Loucy (cell line): ENCODE data around the gene FAF1.

Source experiments
- H2AFZ ChIP-seq: fragments of 200-600 bp; sonication (generic); 2 replicates; pipeline ENCODE4 v1.6.0; 2016; ENCODE audit warnings: antibody characterized with exemption, mild to moderate bottlenecking, low read length, moderate library complexity
- H3F3A ChIP-seq: fragments of 200-600 bp; 2 replicates; pipeline ENCODE4 v1.6.0; 2016; ENCODE audit warnings: antibody characterized with exemption, low read depth, mild to moderate bottlenecking
- H3K27me3 ChIP-seq: fragments of 200-600 bp; sonication (generic); 2 replicates; pipeline ENCODE4 v1.6.1; 2014; ENCODE audit warnings: low read length, mild to moderate bottlenecking; ENCODE audit not compliant: insufficient read depth, poor library complexity, severe bottlenecking
- H3K36me3 ChIP-seq: fragments of 200-600 bp; sonication (generic); 2 replicates; pipeline ENCODE4 v1.6.1; 2016; ENCODE audit warnings: low read length; ENCODE audit not compliant: insufficient read depth
- H3K4me1 ChIP-seq: fragments of 200-600 bp; sonication (generic); 2 replicates; pipeline ENCODE4 v1.5.1; 2014; ENCODE audit warnings: low read length, mild to moderate bottlenecking; ENCODE audit not compliant: insufficient read depth, poor library complexity, severe bottlenecking
- H3K4me2 ChIP-seq: fragments of 200-600 bp; sonication (generic); 2 replicates; pipeline ENCODE4 v1.6.0; 2014; ENCODE audit warnings: antibody characterized with exemption, low read length, low read depth, mild to moderate bottlenecking; ENCODE audit not compliant: poor library complexity, severe bottlenecking
- H3K4me3 ChIP-seq: fragments of 200-600 bp; sonication (generic); 2 replicates; pipeline ENCODE4 v1.5.1; 2014; ENCODE audit warnings: low read length, mild to moderate bottlenecking, mixed read lengths; ENCODE audit not compliant: poor library complexity, severe bottlenecking
- H3K79me2 ChIP-seq: fragments of 200-600 bp; sonication (generic); 2 replicates; pipeline ENCODE4 v1.6.1; 2014; ENCODE audit warnings: low read length; ENCODE audit not compliant: insufficient read depth
- H3K9ac ChIP-seq: fragments of 200-600 bp; sonication (generic); 2 replicates; pipeline ENCODE4 v1.6.0; 2014; ENCODE audit warnings: mild to moderate bottlenecking, low read depth, low read length, moderate library complexity; ENCODE audit not compliant: poor library complexity, severe bottlenecking
- H3K9me2 ChIP-seq: fragments of 200-600 bp; sonication (generic); replicated peaks from 2 replicates; pipeline ENCODE4 v1.6.1; 2016; ENCODE audit warnings: low read depth, low read length, mixed read lengths
- H3K9me3 ChIP-seq: fragments of 200-600 bp; sonication (generic); 2 replicates; pipeline ENCODE4 v1.6.1; 2014; ENCODE audit warnings: mild to moderate bottlenecking, antibody characterized with exemption, low read length, low read depth; ENCODE audit not compliant: insufficient read depth
- H4K20me1 ChIP-seq: fragments of 200-600 bp; sonication (generic); 2 replicates; pipeline ENCODE4 v1.6.0; 2014; ENCODE audit warnings: antibody characterized with exemption, low read length, mild to moderate bottlenecking; ENCODE audit not compliant: insufficient read depth, poor library complexity, severe bottlenecking
- EZH2phosphoT487 ChIP-seq: fragments of 200-600 bp; IDR thresholded peaks from 2 replicates; pipeline ENCODE4 v1.6.1; 2018; ENCODE audit warnings: antibody characterized with exemption, mild to moderate bottlenecking, moderate library complexity, borderline replicate concordance
- TF ChIP-seq, protein P1 (sequence below): fragments of 200-600 bp; sonication (generic); conservative IDR thresholded peaks from 2 replicates; pipeline ENCODE4 v1.5.1; 2014; ENCODE audit warnings: mild to moderate bottlenecking, antibody characterized with exemption, low read length

The FAF1 gene

DNA sequence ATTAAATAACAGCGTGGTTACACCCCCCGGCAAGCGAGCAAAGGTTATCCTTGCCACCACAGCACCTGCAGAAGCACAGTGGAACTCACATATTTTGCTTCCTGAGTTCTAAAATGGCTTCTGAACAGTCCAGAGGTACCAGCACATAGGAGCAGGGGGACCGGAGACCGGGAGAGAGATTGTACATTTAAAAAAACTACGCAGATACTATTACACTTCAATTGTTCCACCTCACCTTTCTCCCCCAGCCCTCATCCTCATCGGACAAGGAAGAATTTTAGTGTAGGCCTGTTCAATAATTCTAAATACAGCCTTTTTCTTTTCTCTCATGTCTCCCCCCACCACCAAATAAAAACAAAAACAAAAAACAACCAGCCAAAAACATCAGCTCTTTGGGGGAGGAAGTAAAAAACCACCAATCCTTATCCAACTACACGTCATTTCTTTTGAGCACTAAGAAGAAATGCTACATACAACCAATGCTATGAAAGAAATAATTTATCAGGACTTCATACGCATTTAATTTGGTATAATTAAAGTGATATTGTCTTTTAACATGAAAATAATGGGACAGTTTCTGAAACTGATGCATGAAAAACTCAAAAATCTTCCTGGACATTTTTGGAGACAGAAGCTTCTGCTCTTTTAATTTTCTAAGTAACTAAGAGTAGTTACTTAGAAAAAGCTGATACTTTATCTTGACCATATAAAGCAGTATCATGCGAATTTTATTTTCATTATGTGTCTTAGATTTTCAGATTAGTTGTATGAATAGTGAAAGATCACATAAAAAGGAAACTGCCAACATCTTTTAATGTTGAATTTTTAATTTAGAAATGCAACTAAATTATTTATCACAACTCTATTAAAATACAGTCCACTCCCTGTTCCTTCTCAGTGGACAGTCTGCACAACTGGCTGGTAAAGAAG lies 19.1 kb upstream of the FAF1 start:
- peak overlapping the region; percentile 85 for H3K4me3 ChIP-seq
- no peaks in the 10 kb centered on the region for H3K9me3 ChIP-seq
- H2AFZ ChIP-seq, result no peak overlapping the region
- H3K9ac ChIP-seq, result peak overlapping the region; percentile 96
- peaks cover 13% of the 10 kb centered on the region for H3F3A ChIP-seq
- H3K4me2 ChIP-seq, result peak overlapping the region; percentile 91
- no peaks in the 10 kb centered on the region for H3K27me3 ChIP-seq
- TF ChIP-seq EZH2phosphoT487, result no peak
- TF ChIP-seq, protein P1, sequence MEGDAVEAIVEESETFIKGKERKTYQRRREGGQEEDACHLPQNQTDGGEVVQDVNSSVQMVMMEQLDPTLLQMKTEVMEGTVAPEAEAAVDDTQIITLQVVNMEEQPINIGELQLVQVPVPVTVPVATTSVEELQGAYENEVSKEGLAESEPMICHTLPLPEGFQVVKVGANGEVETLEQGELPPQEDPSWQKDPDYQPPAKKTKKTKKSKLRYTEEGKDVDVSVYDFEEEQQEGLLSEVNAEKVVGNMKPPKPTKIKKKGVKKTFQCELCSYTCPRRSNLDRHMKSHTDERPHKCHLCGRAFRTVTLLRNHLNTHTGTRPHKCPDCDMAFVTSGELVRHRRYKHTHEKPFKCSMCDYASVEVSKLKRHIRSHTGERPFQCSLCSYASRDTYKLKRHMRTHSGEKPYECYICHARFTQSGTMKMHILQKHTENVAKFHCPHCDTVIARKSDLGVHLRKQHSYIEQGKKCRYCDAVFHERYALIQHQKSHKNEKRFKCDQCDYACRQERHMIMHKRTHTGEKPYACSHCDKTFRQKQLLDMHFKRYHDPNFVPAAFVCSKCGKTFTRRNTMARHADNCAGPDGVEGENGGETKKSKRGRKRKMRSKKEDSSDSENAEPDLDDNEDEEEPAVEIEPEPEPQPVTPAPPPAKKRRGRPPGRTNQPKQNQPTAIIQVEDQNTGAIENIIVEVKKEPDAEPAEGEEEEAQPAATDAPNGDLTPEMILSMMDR, result no peak
- H4K20me1 ChIP-seq, result peaks cover 19% of the 10 kb centered on the region
- peaks cover 99% of the 10 kb centered on the region for H3K79me2 ChIP-seq
- H3K9me2 ChIP-seq, result no peaks in the 10 kb centered on the region
- H3K36me3 ChIP-seq, result peaks cover 10% of the 10 kb centered on the region
- H3K4me1 ChIP-seq, result peaks cover 67% of the 10 kb centered on the region

- peaks cover 99% of the 10 kb centered on the region for H3K79me2 ChIP-seq
- peaks cover 25% of the 10 kb centered on the region for H4K20me1 ChIP-seq
- peaks cover 65% of the 10 kb centered on the region for H3K4me1 ChIP-seq
- peaks cover 19% of the 10 kb centered on the region for H3K36me3 ChIP-seq
- peaks cover 13% of the 10 kb centered on the region for H3F3A ChIP-seq
- H2AFZ ChIP-seq, result no peak overlapping the region
- H3K4me3 ChIP-seq, result peak overlapping the region; percentile 85
- no peaks in the 10 kb centered on the region for H3K27me3 ChIP-seq
- no peaks in the 10 kb centered on the region for H3K9me2 ChIP-seq
- peak overlapping the region; percentile 91 for H3K4me2 ChIP-seq
- no peak for TF ChIP-seq EZH2phosphoT487
- TF ChIP-seq, protein P1, result no peak
- no peaks in the 10 kb centered on the region for H3K9me3 ChIP-seq
- peak overlapping the region; percentile 96 for H3K9ac ChIP-seq
These were observed 18.2 kb upstream of the FAF1 start for GRCh38 chr1:50978144-50978851.

GRCh38 chr1:50977575-50978143 lies 17.6 kb upstream of the FAF1 start:
- Histone ChIP-seq H3K4me3 (peak overlapping the region; percentile 85), H3K36me3 (peaks cover 25% of the 10 kb centered on the region), H3K9ac (peak overlapping the region; percentile 96), H3K79me2 (peaks cover 99% of the 10 kb centered on the region), H3K4me2 (peak overlapping the region; percentile 89), H2AFZ (no peak overlapping the region), H3K27me3 (no peaks in the 10 kb centered on the region), H4K20me1 (peaks cover 29% of the 10 kb centered on the region), H3F3A (peaks cover 13% of the 10 kb centered on the region), H3K9me2 (no peaks in the 10 kb centered on the region), H3K4me1 (peaks cover 63% of the 10 kb centered on the region), H3K9me3 (no peaks in the 10 kb centered on the region)
- no peak for TF ChIP-seq EZH2phosphoT487
- TF ChIP-seq, protein P1, result no peak
